HL-60 (cell line): ENCODE results near the gene ITSN1.

ENCODE experiments used
- POLR2AphosphoS5 ChIP-seq: IDR thresholded peaks from 2 replicates; pipeline ENCODE4 v1.6.1; 2012; ENCODE audit warnings: low read depth
- TF ChIP-seq, protein P1 (sequence below): IDR thresholded peaks from one replicate; pipeline ENCODE4 v1.5.1; 2011; ENCODE audit warnings: low read length, control low read depth, inconsistent platforms; ENCODE audit not compliant: insufficient read depth
- TF ChIP-seq, protein P2 (sequence below): IDR thresholded peaks from 2 replicates; pipeline ENCODE4 v1.6.1; 2012; ENCODE audit warnings: low read depth; ENCODE audit not compliant: insufficient replicate concordance

DNA sequence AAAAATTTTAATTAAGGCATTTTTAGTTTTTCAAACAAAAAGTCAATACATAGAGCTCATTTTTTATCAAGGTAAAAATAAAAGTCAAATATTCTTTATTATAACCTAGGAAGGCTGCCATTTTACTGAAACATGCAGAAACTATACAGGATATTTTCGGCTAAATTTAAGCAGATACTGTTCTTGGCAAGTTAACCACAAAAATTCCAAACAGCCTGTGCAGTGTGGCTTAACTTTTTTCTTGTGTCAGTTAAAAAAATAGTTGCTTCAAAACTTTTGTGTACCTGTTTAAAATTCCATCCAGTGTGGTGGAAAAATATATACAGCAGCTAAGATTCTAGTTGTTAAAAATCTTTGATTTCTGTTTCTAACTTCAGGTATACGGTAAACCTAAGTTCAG lies 138.3 kb downstream of the ITSN1 start:
- TF ChIP-seq, protein P1, sequence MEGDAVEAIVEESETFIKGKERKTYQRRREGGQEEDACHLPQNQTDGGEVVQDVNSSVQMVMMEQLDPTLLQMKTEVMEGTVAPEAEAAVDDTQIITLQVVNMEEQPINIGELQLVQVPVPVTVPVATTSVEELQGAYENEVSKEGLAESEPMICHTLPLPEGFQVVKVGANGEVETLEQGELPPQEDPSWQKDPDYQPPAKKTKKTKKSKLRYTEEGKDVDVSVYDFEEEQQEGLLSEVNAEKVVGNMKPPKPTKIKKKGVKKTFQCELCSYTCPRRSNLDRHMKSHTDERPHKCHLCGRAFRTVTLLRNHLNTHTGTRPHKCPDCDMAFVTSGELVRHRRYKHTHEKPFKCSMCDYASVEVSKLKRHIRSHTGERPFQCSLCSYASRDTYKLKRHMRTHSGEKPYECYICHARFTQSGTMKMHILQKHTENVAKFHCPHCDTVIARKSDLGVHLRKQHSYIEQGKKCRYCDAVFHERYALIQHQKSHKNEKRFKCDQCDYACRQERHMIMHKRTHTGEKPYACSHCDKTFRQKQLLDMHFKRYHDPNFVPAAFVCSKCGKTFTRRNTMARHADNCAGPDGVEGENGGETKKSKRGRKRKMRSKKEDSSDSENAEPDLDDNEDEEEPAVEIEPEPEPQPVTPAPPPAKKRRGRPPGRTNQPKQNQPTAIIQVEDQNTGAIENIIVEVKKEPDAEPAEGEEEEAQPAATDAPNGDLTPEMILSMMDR = no peak
- no peak for TF ChIP-seq POLR2AphosphoS5
- TF ChIP-seq, protein P2, sequence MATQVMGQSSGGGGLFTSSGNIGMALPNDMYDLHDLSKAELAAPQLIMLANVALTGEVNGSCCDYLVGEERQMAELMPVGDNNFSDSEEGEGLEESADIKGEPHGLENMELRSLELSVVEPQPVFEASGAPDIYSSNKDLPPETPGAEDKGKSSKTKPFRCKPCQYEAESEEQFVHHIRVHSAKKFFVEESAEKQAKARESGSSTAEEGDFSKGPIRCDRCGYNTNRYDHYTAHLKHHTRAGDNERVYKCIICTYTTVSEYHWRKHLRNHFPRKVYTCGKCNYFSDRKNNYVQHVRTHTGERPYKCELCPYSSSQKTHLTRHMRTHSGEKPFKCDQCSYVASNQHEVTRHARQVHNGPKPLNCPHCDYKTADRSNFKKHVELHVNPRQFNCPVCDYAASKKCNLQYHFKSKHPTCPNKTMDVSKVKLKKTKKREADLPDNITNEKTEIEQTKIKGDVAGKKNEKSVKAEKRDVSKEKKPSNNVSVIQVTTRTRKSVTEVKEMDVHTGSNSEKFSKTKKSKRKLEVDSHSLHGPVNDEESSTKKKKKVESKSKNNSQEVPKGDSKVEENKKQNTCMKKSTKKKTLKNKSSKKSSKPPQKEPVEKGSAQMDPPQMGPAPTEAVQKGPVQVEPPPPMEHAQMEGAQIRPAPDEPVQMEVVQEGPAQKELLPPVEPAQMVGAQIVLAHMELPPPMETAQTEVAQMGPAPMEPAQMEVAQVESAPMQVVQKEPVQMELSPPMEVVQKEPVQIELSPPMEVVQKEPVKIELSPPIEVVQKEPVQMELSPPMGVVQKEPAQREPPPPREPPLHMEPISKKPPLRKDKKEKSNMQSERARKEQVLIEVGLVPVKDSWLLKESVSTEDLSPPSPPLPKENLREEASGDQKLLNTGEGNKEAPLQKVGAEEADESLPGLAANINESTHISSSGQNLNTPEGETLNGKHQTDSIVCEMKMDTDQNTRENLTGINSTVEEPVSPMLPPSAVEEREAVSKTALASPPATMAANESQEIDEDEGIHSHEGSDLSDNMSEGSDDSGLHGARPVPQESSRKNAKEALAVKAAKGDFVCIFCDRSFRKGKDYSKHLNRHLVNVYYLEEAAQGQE = no peak
